T-helper 2 cell treated with Interferon-gamma antibody and Interleukin-4, amounts not matched to agents 5 μg/mL and 100 μg/mL, for 36 hours (primary cell): ENCODE data around the gene RAMACL.

Experiments
- DNase-seq: peaks from one replicate; pipeline ENCODE4 v3.0.0; 2021; ENCODE audit warnings: low spot score
- H3K27ac Mint-ChIP-seq: one replicate; pipeline ENCODE4 v1.8.0; 2021; ENCODE audit warnings: mild to moderate bottlenecking, mixed read lengths
- H3K27me3 Mint-ChIP-seq: one replicate; pipeline ENCODE4 v1.8.0; 2021; ENCODE audit warnings: low read depth, mixed read lengths
- H3K36me3 Mint-ChIP-seq: one replicate; pipeline ENCODE4 v1.8.0; 2021; ENCODE audit warnings: low read depth, mixed read lengths
- H3K4me1 Mint-ChIP-seq: one replicate; pipeline ENCODE4 v1.8.0; 2021; ENCODE audit warnings: low read depth, mixed read lengths
- H3K4me3 Mint-ChIP-seq: one replicate; pipeline ENCODE4 v1.8.0; 2022; ENCODE audit warnings: mild to moderate bottlenecking, moderate library complexity, mixed read lengths
- H3K9me3 Mint-ChIP-seq: one replicate; pipeline ENCODE4 v1.8.0; 2021; ENCODE audit warnings: mixed read lengths

The RAMACL gene

GRCh38 chr6:166612471-166612881, 26.0 kb upstream of the RAMACL start:
- no peaks in the 10 kb centered on the region for H3K9me3 Mint-ChIP-seq
- no peaks in the 10 kb centered on the region for H3K36me3 Mint-ChIP-seq
- no peaks in the 10 kb centered on the region for H3K27me3 Mint-ChIP-seq
- H3K27ac Mint-ChIP-seq, result no peak overlapping the region
- DNase-seq, result no peak
- no peaks in the 10 kb centered on the region for H3K4me1 Mint-ChIP-seq
- no peak overlapping the region for H3K4me3 Mint-ChIP-seq

- H3K4me3 Mint-ChIP-seq, result no peak overlapping the region
- no peak overlapping the region for H3K27ac Mint-ChIP-seq
- DNase-seq, result no peak
- no peaks in the 10 kb centered on the region for H3K27me3 Mint-ChIP-seq
- no peaks in the 10 kb centered on the region for H3K9me3 Mint-ChIP-seq
- H3K4me1 Mint-ChIP-seq, result no peaks in the 10 kb centered on the region
- no peaks in the 10 kb centered on the region for H3K36me3 Mint-ChIP-seq
Measured at GRCh38 chr6:166611631-166612030, 25.2 kb upstream of the RAMACL start.

GRCh38 chr6:166610069-166610468, 23.6 kb upstream of the RAMACL start:
- no peaks in the 10 kb centered on the region for H3K36me3 Mint-ChIP-seq
- no peak for DNase-seq
- no peaks in the 10 kb centered on the region for H3K27me3 Mint-ChIP-seq
- H3K27ac Mint-ChIP-seq, result no peak overlapping the region
- no peak overlapping the region for H3K4me3 Mint-ChIP-seq
- H3K4me1 Mint-ChIP-seq, result no peaks in the 10 kb centered on the region
- H3K9me3 Mint-ChIP-seq, result no peaks in the 10 kb centered on the region

- no peaks in the 10 kb centered on the region for H3K4me1 Mint-ChIP-seq
- H3K9me3 Mint-ChIP-seq, result no peaks in the 10 kb centered on the region
- no peak for DNase-seq
- no peaks in the 10 kb centered on the region for H3K27me3 Mint-ChIP-seq
- H3K36me3 Mint-ChIP-seq, result no peaks in the 10 kb centered on the region
- H3K27ac Mint-ChIP-seq, result no peak overlapping the region
- H3K4me3 Mint-ChIP-seq, result no peak overlapping the region
Measured at GRCh38 chr6:166608774-166609173, 22.3 kb upstream of the RAMACL start.

- no peaks in the 10 kb centered on the region for H3K9me3 Mint-ChIP-seq
- no peak overlapping the region for H3K27ac Mint-ChIP-seq
- no peak overlapping the region for H3K4me3 Mint-ChIP-seq
- H3K4me1 Mint-ChIP-seq, result peaks cover under 1% of the 10 kb centered on the region
- H3K36me3 Mint-ChIP-seq, result no peaks in the 10 kb centered on the region
- no peaks in the 10 kb centered on the region for H3K27me3 Mint-ChIP-seq
- DNase-seq, result no peak
Measured at GRCh38 chr6:166605752-166606151, 19.3 kb upstream of the RAMACL start.

- no peak for DNase-seq
- Mint-ChIP-seq H3K27ac (no peak overlapping the region), H3K4me3 (no peak overlapping the region), H3K4me1 (peaks cover 1% of the 10 kb centered on the region), H3K9me3 (no peaks in the 10 kb centered on the region), H3K27me3 (no peaks in the 10 kb centered on the region), H3K36me3 (no peaks in the 10 kb centered on the region)
Measured at GRCh38 chr6:166604911-166605310, 18.4 kb upstream of the RAMACL start.

GRCh38 chr6:166604328-166604727, 17.9 kb upstream of the RAMACL start:
- H3K9me3 Mint-ChIP-seq, result no peaks in the 10 kb centered on the region
- H3K27ac Mint-ChIP-seq, result no peak overlapping the region
- H3K36me3 Mint-ChIP-seq, result no peaks in the 10 kb centered on the region
- H3K4me1 Mint-ChIP-seq, result peaks cover 1% of the 10 kb centered on the region
- no peak for DNase-seq
- H3K4me3 Mint-ChIP-seq, result no peak overlapping the region
- no peaks in the 10 kb centered on the region for H3K27me3 Mint-ChIP-seq

GRCh38 chr6:166603043-166603690, 16.7 kb upstream of the RAMACL start:
- no peak overlapping the region for H3K27ac Mint-ChIP-seq
- H3K27me3 Mint-ChIP-seq, result no peaks in the 10 kb centered on the region
- H3K4me1 Mint-ChIP-seq, result peaks cover 1% of the 10 kb centered on the region
- no peak for DNase-seq
- H3K36me3 Mint-ChIP-seq, result no peaks in the 10 kb centered on the region
- no peak overlapping the region for H3K4me3 Mint-ChIP-seq
- H3K9me3 Mint-ChIP-seq, result no peaks in the 10 kb centered on the region

- H3K4me3 Mint-ChIP-seq, result no peak overlapping the region
- no peaks in the 10 kb centered on the region for H3K36me3 Mint-ChIP-seq
- no peaks in the 10 kb centered on the region for H3K27me3 Mint-ChIP-seq
- H3K4me1 Mint-ChIP-seq, result peaks cover 1% of the 10 kb centered on the region
- H3K9me3 Mint-ChIP-seq, result no peaks in the 10 kb centered on the region
- H3K27ac Mint-ChIP-seq, result no peak overlapping the region
- DNase-seq, result no peak
Measured at GRCh38 chr6:166601956-166602355, 15.5 kb upstream of the RAMACL start.

GRCh38 chr6:166600931-166601330, 14.5 kb upstream of the RAMACL start:
- Mint-ChIP-seq H3K9me3 (no peaks in the 10 kb centered on the region), H3K36me3 (no peaks in the 10 kb centered on the region), H3K27ac (no peak overlapping the region), H3K4me3 (no peak overlapping the region), H3K4me1 (peaks cover 1% of the 10 kb centered on the region), H3K27me3 (no peaks in the 10 kb centered on the region)
- DNase-seq, result no peak

GRCh38 chr6:166599205-166599604, 12.7 kb upstream of the RAMACL start:
- no peak overlapping the region for H3K27ac Mint-ChIP-seq
- DNase-seq, result no peak
- H3K27me3 Mint-ChIP-seq, result no peaks in the 10 kb centered on the region
- H3K36me3 Mint-ChIP-seq, result no peaks in the 10 kb centered on the region
- H3K4me1 Mint-ChIP-seq, result peaks cover 1% of the 10 kb centered on the region
- no peak overlapping the region for H3K4me3 Mint-ChIP-seq
- no peaks in the 10 kb centered on the region for H3K9me3 Mint-ChIP-seq

GRCh38 chr6:166598441-166599138, 12.1 kb upstream of the RAMACL start:
- H3K4me3 Mint-ChIP-seq, result no peak overlapping the region
- no peak overlapping the region for H3K27ac Mint-ChIP-seq
- no peaks in the 10 kb centered on the region for H3K9me3 Mint-ChIP-seq
- peaks cover 1% of the 10 kb centered on the region for H3K4me1 Mint-ChIP-seq
- H3K36me3 Mint-ChIP-seq, result no peaks in the 10 kb centered on the region
- no peaks in the 10 kb centered on the region for H3K27me3 Mint-ChIP-seq
- no peak for DNase-seq

GRCh38 chr6:166597711-166598440, 11.4 kb upstream of the RAMACL start:
- no peaks in the 10 kb centered on the region for H3K27me3 Mint-ChIP-seq
- DNase-seq, result no peak
- H3K27ac Mint-ChIP-seq, result no peak overlapping the region
- no peak overlapping the region for H3K4me3 Mint-ChIP-seq
- H3K4me1 Mint-ChIP-seq, result peaks cover 1% of the 10 kb centered on the region
- no peaks in the 10 kb centered on the region for H3K9me3 Mint-ChIP-seq
- H3K36me3 Mint-ChIP-seq, result no peaks in the 10 kb centered on the region

- Mint-ChIP-seq H3K27ac (no peak overlapping the region), H3K4me3 (no peak overlapping the region), H3K4me1 (peaks cover 1% of the 10 kb centered on the region), H3K36me3 (no peaks in the 10 kb centered on the region), H3K9me3 (no peaks in the 10 kb centered on the region), H3K27me3 (no peaks in the 10 kb centered on the region)
- DNase-seq, result no peak
Measured at GRCh38 chr6:166596776-166597507, 10.5 kb upstream of the RAMACL start.
